HS-27A (cell line): ENCODE results near the gene ARHGAP22.

Experiments
- DNase-seq: peaks from one replicate; pipeline ENCODE4 v3.0.0-alpha.2; 2012; ENCODE audit warnings: low read depth, missing footprints

Gene ARHGAP22

DNA sequence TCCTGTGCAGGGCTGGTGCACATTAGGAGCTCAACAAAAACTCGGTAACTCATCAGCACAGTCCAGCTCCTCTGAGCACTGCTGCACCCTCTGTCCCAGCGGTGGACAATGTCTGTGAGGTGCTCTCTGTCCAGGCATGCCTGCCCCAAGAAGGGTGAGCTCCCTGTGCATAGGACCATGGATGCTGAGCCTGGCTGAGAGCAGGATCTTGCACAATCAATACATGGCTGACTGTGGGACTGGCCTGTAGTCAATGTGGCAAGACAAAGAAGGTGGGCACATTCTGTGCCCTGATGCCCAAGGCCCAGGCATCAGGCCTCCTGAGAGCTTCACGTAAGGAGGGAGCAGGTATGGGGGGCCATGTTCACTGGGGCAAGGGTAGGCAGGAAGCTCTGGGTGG lies 17.1 kb downstream of the ARHGAP22 start:
- no peak for DNase-seq

GRCh38 chr10:48587101-48587500 lies 17.8 kb downstream of the ARHGAP22 start:
- no peak for DNase-seq

GRCh38 chr10:48582970-48583369 lies 21.9 kb downstream of the ARHGAP22 start:
- DNase-seq: no peak

- DNase-seq: no peak
These were observed 24.6 kb downstream of the ARHGAP22 start for GRCh38 chr10:48580236-48580635.

GRCh38 chr10:48579251-48579960 lies 25.5 kb downstream of the ARHGAP22 start:
- no peak for DNase-seq

DNA sequence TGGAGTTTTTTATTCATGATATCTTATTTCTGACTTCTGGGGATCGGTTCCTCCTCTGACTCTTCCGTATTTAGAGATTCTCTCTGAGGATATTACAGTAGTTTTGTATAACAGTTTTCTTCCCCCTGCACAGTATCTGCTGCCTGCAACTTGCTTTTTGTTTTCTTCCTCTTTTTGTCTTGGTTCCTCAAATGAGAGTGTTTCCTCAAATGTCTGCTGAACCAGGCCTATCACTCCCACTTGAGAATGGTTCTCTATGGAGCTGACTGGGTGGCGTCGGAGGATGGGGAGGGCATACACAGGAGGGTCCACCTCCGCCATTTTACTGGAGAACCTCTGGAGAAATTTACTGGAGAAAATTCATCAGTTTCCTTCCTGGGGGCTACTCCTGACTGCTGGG lies 27.7 kb downstream of the ARHGAP22 start:
- no peak for DNase-seq

DNA sequence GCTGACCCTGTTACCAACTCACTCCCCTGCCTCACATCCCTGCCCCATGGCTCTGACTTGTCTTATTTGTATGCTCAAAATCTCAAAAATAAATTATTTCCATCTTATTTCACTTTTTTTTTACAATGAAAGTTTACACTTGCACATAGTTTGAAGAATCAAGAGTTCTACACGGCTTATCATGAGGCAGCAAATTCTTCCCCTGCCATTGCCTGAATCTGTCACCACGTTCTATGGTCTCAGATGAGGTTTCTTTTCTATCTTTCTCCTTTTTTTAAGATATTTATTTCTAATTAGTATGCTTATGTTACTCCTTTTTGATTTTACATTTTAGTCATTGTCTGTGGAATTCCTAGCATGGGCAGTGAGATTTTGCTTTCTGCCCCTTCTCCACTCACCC lies 28.4 kb downstream of the ARHGAP22 start:
- DNase-seq: no peak

GRCh38 chr10:48575901-48576300 lies 29.0 kb downstream of the ARHGAP22 start:
- DNase-seq: no peak

- no peak for DNase-seq
These were observed 30.0 kb downstream of the ARHGAP22 start for GRCh38 chr10:48574817-48575380.

GRCh38 chr10:48574322-48574796 lies 30.5 kb downstream of the ARHGAP22 start:
- DNase-seq: no peak

GRCh38 chr10:48573045-48573444 lies 31.8 kb downstream of the ARHGAP22 start:
- no peak for DNase-seq

- DNase-seq: peak; percentile 1
These were observed 32.5 kb downstream of the ARHGAP22 start for GRCh38 chr10:48572414-48572813.

GRCh38 chr10:48568546-48568945 lies 36.3 kb downstream of the ARHGAP22 start:
- no peak for DNase-seq

GRCh38 chr10:48568131-48568530 lies 36.7 kb downstream of the ARHGAP22 start:
- no peak for DNase-seq

DNA sequence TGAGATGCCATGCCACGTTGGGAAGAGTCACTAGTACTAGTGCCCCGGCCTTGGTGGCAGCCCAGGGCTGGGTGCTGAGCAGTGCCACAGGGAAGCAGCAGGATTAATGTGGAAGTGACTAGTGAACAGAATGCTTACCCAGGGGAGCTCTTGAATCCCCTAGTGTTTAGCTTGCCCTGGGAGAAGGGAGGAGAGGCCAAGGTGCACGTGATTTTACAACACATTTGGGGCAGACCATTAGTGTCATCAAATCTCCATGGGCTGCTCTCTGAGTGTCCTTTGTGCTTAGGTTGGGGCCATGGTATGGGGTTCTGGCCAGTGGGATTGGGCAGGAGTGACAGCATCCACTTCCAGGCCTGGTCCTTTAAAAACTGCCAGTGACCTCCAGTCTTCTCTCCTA lies 37.5 kb downstream of the ARHGAP22 start:
- no peak for DNase-seq

DNA sequence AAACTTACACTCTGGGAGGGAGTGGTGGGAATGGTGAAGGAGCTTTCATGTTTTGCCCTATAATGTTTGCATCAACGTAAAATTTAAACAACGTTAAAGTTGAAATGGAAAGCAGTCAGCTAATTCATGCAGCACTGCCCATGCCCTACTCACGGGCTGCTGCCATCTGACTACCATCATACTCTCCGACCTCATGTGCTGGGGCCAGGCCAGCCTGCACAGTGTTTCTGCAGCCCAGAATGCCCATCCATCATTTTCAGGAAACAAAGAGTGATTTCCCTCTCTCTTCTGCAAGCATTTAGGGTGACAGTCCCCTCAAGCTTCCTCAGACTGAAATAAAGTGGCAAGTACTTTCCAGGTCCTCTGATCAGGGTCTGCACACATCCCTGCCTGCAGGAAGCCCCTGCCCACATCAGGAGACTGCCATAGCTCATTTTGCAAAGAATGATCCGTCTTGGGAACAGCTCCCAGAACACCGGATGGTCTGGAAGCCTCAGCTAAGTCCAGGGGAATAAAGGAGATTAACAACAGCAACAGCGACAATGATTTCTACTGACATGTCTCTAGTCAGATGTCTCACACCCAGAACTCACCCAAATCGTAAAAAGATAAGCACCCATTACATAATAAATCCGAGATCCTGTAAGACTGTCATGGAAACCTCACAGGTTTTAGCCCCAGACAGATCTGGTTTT lies 40.3 kb downstream of the ARHGAP22 start:
- DNase-seq: no peak

DNA sequence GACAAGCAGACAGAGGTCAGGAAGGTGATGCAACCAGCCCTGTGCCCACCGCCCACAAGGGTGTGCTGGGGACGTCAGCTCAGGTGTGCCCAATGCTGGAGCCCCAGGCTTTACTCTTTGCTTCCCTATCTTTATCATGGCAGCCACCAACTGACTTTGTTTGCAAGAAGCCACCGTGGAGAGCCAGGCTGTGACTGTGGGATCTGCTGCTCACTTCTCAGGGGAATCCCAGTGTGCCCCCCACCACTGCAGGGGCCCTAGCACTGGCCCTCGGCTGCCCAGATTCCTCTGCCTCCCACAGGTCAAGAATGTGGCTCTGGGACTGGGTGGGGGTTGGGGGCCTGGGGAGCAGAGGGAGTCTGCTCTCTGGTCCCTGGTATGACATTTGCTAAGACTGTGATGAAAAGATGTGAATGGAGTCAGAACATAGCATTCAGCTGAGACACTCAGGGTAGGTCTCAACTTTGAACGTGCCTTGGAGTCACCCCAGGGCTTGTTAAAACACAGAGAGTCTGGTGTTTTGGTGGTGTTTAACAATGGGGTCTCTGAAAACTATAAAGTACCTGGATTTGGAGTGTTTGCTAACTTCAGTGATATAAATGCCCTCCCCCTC lies 47.3 kb downstream of the ARHGAP22 start:
- no peak for DNase-seq

DNA sequence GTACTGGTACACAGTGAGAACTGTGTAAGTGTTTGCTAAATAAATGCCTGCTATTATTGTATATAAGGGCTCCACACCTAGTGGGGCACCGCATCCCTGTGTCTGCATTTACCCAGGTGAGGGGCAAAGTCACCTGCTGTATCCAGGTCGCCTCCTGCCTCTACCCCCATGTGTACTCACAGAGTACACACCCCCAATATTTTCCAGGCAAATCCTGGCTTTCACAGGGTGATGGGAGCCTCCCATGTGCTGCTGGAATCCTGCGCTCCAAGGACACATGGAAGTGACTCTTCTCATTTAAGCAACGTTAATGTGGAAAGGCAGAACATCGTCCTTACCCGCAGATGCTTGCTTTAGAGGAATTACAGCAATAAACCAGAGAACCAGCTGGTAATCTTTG lies 48.2 kb downstream of the ARHGAP22 start:
- no peak for DNase-seq

DNA sequence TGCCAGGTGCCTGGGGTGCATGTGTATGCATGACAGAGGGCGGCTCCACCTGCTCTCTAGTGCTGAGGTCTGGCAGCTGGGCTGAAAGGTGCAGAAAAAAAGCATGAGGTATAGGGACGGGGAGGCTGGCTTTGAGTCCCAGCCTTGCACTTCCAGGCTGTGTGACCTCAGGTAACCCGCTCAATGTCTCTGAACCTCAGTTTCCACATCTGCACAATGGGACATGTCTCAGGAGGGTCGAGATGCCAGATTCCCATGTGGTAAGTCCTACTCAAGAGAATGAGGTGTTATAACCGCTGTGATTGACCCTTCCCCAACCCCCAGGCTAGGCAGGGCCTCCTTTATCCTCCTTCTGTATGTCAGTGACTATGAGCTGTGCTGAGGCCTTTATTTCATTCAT lies 48.8 kb downstream of the ARHGAP22 start:
- no peak for DNase-seq

GRCh38 chr10:48555310-48556042 lies 49.4 kb downstream of the ARHGAP22 start:
- DNase-seq: no peak

- no peak for DNase-seq
These were observed 50.2 kb downstream of the ARHGAP22 start for GRCh38 chr10:48554656-48555055.

DNA sequence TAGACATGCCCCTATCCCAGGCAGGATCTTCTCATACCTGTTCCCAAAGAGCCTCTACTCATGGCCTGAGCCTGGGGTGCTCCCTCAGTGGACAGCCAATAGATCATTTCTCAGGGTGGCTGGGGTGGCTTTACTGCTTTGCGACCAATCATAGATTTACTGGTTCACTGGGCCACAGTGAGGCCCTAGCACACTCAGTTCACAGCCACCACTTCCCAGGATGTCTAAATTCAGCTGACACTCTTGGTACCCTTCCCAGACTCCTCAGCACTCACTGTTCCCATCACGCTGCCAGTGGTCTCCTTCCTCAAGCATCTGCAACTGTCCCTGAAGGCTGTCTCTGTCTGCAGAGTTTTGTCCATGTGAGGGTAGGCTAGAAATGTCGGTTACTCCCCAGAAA lies 50.6 kb downstream of the ARHGAP22 start:
- no peak for DNase-seq
